Panc1 (cell line): ENCODE data around the gene GPS1. TPM values are rescaled to one million over a fixed set of nuclear protein-coding genes. Genes with fewer than 3 reads are reported as not detected.

Experiments
- ATAC-seq: fragments of 200-7000 bp; cut with Tn5 transposase; 2 replicates; pipeline ENCODE4 v1.9.1; 2020; ENCODE audit warnings: mild to moderate bottlenecking, moderate library complexity
- BruUV-seq: library from RNA; stranded (reverse); fragments of 400-500 nt; replicated peaks from 2 replicates; lab custom pipeline; 2021; lab: Mats Ljungman, UMichigan
- CTCF ChIA-PET: fragments of 300-600 bp; sonication (Branson Sonifier 250); formaldehyde crosslinking; loops from one replicate; lab custom pipeline; 2022; ENCODE audit warnings: antibody characterized with exemption; lab: Charles Lee
- POLR2A ChIA-PET: fragments of 300-600 bp; sonication (Branson Sonifier 250); formaldehyde crosslinking; loops from one replicate; lab custom pipeline; 2022; ENCODE audit warnings: antibody characterized with exemption; lab: Charles Lee
- DNase-seq: peaks from one replicate; pipeline ENCODE4 v3.0.0-alpha.2; 2010; ENCODE audit warnings: low read depth, low spot score
- H3K27ac ChIP-seq: 2 replicates; pipeline ENCODE4 v1.5.1; 2011; ENCODE audit warnings: mild to moderate bottlenecking, low read length, inconsistent platforms
- H3K27me3 ChIP-seq: fragments of 200-500 bp; sonication (Bioruptor generic); 2 replicates; pipeline ENCODE4 v1.6.0; 2014; ENCODE audit warnings: low read length, inconsistent platforms; ENCODE audit not compliant: control insufficient read depth, insufficient read depth
- H3K36me3 ChIP-seq: fragments of 200-500 bp; sonication (Bioruptor generic); 2 replicates; pipeline ENCODE4 v1.5.1; 2014; ENCODE audit warnings: inconsistent platforms, mild to moderate bottlenecking, low read length, moderate library complexity; ENCODE audit not compliant: control insufficient read depth, insufficient read depth
- H3K4me1 ChIP-seq: 2 replicates; pipeline ENCODE4 v1.5.1; 2011; ENCODE audit warnings: inconsistent platforms, mild to moderate bottlenecking, low read length, moderate library complexity; ENCODE audit not compliant: control insufficient read depth, insufficient read depth
- H3K4me3 ChIP-seq, 2 experiments: 2 replicates each; pipeline ENCODE4 v1.5.1; 2011 to 2012; ENCODE audit warnings: low read depth in 2 of 2, low read length in 2 of 2, mild to moderate bottlenecking in 2 of 2, inconsistent platforms in 1 of 2, moderate library complexity in 1 of 2
- H3K9me3 ChIP-seq: fragments of 200-500 bp; sonication (Bioruptor generic); 2 replicates; pipeline ENCODE4 v1.5.1; 2014; ENCODE audit warnings: low read depth, mild to moderate bottlenecking, inconsistent platforms, low read length, moderate library complexity; ENCODE audit not compliant: control insufficient read depth, insufficient read depth
- POLR2AphosphoS5 ChIP-seq: IDR thresholded peaks from 2 replicates; pipeline ENCODE4 v1.6.1; 2012; ENCODE audit warnings: mild to moderate bottlenecking, low read depth, low read length, moderate library complexity
- SIN3A ChIP-seq: IDR thresholded peaks from 2 replicates; pipeline ENCODE4 v1.6.1; 2012; ENCODE audit warnings: low read depth, mild to moderate bottlenecking, low read length, moderate library complexity, borderline replicate concordance; ENCODE audit not compliant: insufficient read depth
- TCF7L2 ChIP-seq: IDR thresholded peaks from 2 replicates; pipeline ENCODE4 v1.6.1; 2011; ENCODE audit warnings: mild to moderate bottlenecking, low read depth, low read length, inconsistent platforms
- in situ Hi-C: cut with HindIII; loops from 2 replicates; pipeline ENCODE4 v1.10.0; 2016; ENCODE audit warnings: low sequenced_read_pairs, low pct_unique_long_range_greater_than_20kb
- intact Hi-C: fragments of 100-400 bp; cut with micrococcal nuclease; formaldehyde crosslinking; loops from one replicate; pipeline ENCODE4 v1.10.0; 2022; ENCODE audit not compliant: unreplicated experiment
- total RNA-seq: library from RNA; stranded (reverse); gene quantifications from one replicate; pipeline ENCODE4 v1.2.1, GENCODE V29; 2021; ENCODE audit not compliant: unreplicated experiment
- TF ChIP-seq, protein P1 (sequence below), 2 experiments: IDR thresholded peaks; 2 replicates each; pipeline ENCODE4 v1.6.1; 2011 to 2012; ENCODE audit warnings: low read depth in 2 of 2, control low read depth in 1 of 2, low read length in 1 of 2, mild to moderate bottlenecking in 1 of 2, moderate library complexity in 1 of 2; ENCODE audit not compliant: insufficient read depth in 1 of 2
- TF ChIP-seq, protein P2 (sequence below): fragments of 450-650 bp; IDR thresholded peaks from 2 replicates; pipeline ENCODE4 v1.5.1; 2017; ENCODE audit warnings: mild to moderate bottlenecking

The GPS1 gene
- total RNA-seq, 1 experiment from 2014 or later = 175 TPM

DNA sequence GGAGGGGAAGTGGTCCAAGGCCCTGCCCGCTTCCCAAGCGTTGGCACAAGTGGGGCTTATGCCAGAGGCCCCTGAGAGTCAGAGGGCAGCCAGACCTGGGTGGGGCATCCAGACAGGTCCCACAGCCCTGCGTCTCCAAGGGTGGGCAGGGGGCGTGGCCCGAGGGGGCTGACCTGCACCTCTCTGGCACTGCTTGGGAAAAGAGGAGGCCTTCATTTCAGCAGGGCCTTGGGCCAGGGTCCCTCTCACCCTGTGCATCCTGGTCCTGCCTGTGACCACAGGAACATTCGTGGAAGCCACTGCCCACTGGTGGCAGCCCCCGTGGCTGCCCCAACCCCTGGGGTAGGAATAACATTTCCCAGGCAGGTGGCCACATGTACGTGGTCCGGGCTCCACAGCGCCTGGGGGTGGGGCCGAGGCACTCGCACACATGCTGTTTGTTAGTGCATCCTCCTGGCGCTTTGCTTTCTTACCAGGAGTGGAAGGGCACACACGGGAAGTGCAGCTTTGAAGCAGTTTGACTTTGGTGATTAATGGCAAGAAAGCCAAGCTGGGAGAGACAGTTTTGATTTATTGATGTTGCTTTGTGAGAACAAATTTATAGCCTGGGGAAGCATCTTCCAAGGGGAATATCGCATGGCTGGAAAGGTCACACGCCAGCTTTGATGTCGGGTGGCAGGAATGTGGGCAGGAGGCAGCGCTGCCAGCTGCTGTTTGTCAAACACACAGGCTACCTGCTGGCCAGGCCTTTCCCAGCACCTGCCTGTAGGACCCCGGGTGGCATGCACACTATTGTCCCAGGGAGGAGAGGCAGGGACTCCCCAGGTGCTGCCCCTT lies 33.3 kb upstream of the GPS1 start:
- CTCF ChIA-PET = interaction anchor here (5.3 kb wide), 1 partner anchor 57 kb away, joined by 37 read pairs; the partner anchor contains the start of gene NOTUM
- POLR2A ChIA-PET = interaction anchor here (0.6 kb wide), 1 partner anchor 18 kb away, joined by 3 read pairs; no protein-coding TSS in a partner anchor
- H3K4me1 ChIP-seq = peaks cover 30% of the 10 kb centered on the region
- no peaks in the 10 kb centered on the region for H3K27me3 ChIP-seq
- H3K36me3 ChIP-seq = no peaks in the 10 kb centered on the region; the same call in 1 of the 2 replicates
- DNase-seq = no peak
- no peak for ATAC-seq
- peak; percentile 31; the same call in 1 of the 2 replicates for TF ChIP-seq POLR2AphosphoS5
- TF ChIP-seq, protein P1, sequence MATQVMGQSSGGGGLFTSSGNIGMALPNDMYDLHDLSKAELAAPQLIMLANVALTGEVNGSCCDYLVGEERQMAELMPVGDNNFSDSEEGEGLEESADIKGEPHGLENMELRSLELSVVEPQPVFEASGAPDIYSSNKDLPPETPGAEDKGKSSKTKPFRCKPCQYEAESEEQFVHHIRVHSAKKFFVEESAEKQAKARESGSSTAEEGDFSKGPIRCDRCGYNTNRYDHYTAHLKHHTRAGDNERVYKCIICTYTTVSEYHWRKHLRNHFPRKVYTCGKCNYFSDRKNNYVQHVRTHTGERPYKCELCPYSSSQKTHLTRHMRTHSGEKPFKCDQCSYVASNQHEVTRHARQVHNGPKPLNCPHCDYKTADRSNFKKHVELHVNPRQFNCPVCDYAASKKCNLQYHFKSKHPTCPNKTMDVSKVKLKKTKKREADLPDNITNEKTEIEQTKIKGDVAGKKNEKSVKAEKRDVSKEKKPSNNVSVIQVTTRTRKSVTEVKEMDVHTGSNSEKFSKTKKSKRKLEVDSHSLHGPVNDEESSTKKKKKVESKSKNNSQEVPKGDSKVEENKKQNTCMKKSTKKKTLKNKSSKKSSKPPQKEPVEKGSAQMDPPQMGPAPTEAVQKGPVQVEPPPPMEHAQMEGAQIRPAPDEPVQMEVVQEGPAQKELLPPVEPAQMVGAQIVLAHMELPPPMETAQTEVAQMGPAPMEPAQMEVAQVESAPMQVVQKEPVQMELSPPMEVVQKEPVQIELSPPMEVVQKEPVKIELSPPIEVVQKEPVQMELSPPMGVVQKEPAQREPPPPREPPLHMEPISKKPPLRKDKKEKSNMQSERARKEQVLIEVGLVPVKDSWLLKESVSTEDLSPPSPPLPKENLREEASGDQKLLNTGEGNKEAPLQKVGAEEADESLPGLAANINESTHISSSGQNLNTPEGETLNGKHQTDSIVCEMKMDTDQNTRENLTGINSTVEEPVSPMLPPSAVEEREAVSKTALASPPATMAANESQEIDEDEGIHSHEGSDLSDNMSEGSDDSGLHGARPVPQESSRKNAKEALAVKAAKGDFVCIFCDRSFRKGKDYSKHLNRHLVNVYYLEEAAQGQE (IDR thresholded peaks at IDR 0.05; ENCODE audit: insufficient read depth in 1 of 2, low read depth in 2 of 2, low read length in 1 of 2) = no peak
- TF ChIP-seq TCF7L2 = peak; percentile 83
- no peak for TF ChIP-seq SIN3A
- TF ChIP-seq, protein P2, sequence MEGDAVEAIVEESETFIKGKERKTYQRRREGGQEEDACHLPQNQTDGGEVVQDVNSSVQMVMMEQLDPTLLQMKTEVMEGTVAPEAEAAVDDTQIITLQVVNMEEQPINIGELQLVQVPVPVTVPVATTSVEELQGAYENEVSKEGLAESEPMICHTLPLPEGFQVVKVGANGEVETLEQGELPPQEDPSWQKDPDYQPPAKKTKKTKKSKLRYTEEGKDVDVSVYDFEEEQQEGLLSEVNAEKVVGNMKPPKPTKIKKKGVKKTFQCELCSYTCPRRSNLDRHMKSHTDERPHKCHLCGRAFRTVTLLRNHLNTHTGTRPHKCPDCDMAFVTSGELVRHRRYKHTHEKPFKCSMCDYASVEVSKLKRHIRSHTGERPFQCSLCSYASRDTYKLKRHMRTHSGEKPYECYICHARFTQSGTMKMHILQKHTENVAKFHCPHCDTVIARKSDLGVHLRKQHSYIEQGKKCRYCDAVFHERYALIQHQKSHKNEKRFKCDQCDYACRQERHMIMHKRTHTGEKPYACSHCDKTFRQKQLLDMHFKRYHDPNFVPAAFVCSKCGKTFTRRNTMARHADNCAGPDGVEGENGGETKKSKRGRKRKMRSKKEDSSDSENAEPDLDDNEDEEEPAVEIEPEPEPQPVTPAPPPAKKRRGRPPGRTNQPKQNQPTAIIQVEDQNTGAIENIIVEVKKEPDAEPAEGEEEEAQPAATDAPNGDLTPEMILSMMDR = no peak
- TSS peak; percentile 86 for BruUV-seq
- H3K9me3 ChIP-seq = no peaks in the 10 kb centered on the region
- intact Hi-C loops (no loop called here), in situ Hi-C loops (no loop called here)
- H3K27ac ChIP-seq = 0 out of 2 replicates have a peak overlapping the region, but pooled peaks have one; percentile 23
- H3K4me3 ChIP-seq = no peak overlapping the region

DNA sequence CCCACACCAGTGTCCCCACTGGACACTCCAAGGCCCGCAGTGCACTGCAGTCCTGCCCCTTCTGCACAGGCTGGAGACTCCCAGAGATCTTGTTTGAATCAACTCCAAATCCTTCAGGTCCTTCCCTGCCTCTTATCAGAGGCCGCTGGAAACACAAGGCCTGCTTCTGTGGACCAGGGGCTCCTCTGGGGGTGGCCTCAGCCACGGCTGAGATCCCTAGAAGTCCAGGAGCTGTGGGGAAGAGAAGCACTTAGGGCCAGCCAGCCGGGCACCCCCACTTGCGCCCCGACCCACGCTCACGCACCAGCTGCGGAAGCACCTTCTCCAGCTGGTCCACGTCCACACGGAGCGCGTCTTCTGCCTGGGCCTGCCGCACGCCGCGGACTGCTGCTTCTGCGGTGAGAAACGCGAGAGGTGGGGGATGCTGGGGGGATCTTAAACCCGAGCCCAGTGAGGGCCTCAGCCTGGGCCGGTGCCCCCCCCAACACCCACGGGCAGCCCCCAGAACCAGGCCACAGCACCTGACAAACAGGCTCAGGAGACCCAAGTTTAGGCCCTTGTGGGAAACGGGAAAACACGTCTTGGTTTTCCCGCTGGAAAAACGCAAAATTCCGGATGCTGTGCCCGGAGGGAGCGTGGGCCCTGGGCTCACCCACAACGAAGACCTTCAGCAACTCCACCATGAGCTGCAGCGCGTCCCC lies 32.6 kb upstream of the GPS1 start:
- BruUV-seq = no TSS peak
- H3K9me3 ChIP-seq = no peaks in the 10 kb centered on the region
- TF ChIP-seq SIN3A = no peak
- TF ChIP-seq, protein P2 = no peak
- TF ChIP-seq, protein P1 (IDR thresholded peaks at IDR 0.05; ENCODE audit: insufficient read depth in 1 of 2, low read depth in 2 of 2, low read length in 1 of 2) = no peak
- no peak for TF ChIP-seq POLR2AphosphoS5
- TF ChIP-seq TCF7L2 = no peak
- 0 out of 2 replicates have a peak overlapping the region, but pooled peaks have one; percentile 23 for H3K27ac ChIP-seq
- ATAC-seq (no peak), DNase-seq (no peak)
- in situ Hi-C loops = no loop called here
- POLR2A ChIA-PET = interaction anchor here (0.5 to 0.7 kb wide), 3 partner anchors 17 to 149 kb away, joined by 3 to 4 read pairs (median 3); no protein-coding TSS in a partner anchor
- peaks cover 35% of the 10 kb centered on the region for H3K4me1 ChIP-seq
- no peaks in the 10 kb centered on the region; the same call in 1 of the 2 replicates for H3K36me3 ChIP-seq
- H3K27me3 ChIP-seq = no peaks in the 10 kb centered on the region
- CTCF ChIA-PET = interaction anchor here (0.5 to 5.3 kb wide), 4 partner anchors 19 to 58 kb away, joined by 3 to 37 read pairs (median 4); partner anchors contain the start of genes DCXR and NOTUM
- intact Hi-C loops = no loop called here
- no peak overlapping the region for H3K4me3 ChIP-seq
